ENCODE measurements around the gene NELFA.

The NELFA gene

GRCh38 chr4:1961563-1961962, 47.2 kb downstream of the NELFA start:
- DNase-seq = no peak

GRCh38 chr4:1961038-1961437, 47.7 kb downstream of the NELFA start:
- no peak for DNase-seq

GRCh38 chr4:1960170-1960825, 48.5 kb downstream of the NELFA start:
- DNase-seq = no peak

GRCh38 chr4:1959104-1959384, 49.7 kb downstream of the NELFA start:
- DNase-seq = no peak

GRCh38 chr4:1958276-1959103, 50.3 kb downstream of the NELFA start:
- no peak for DNase-seq

GRCh38 chr4:1956631-1957030, 52.1 kb downstream of the NELFA start:
- no peak for DNase-seq

- DNase-seq = no peak
These were observed 55.4 kb downstream of the NELFA start for GRCh38 chr4:1953335-1953734.

GRCh38 chr4:1952719-1953118, 56.1 kb downstream of the NELFA start:
- no peak for DNase-seq

GRCh38 chr4:1952058-1952700, 56.6 kb downstream of the NELFA start:
- no peak for DNase-seq

GRCh38 chr4:1950369-1950768, 58.4 kb downstream of the NELFA start:
- DNase-seq = no peak

- DNase-seq = no peak
These were observed 59.8 kb downstream of the NELFA start for GRCh38 chr4:1948892-1949436.

GRCh38 chr4:1948232-1948631, 60.5 kb downstream of the NELFA start:
- no peak for DNase-seq

- DNase-seq = no peak
These were observed 62.9 kb downstream of the NELFA start for GRCh38 chr4:1945912-1946311.

- DNase-seq = no peak
These were observed 63.5 kb downstream of the NELFA start for GRCh38 chr4:1945124-1945895.

- DNase-seq = no peak
These were observed 64.8 kb downstream of the NELFA start for GRCh38 chr4:1943928-1944327.

- DNase-seq = no peak
These were observed 68.2 kb downstream of the NELFA start for GRCh38 chr4:1940566-1940965.

GRCh38 chr4:1939664-1940509, 68.9 kb downstream of the NELFA start:
- no peak for DNase-seq

- no peak for DNase-seq
These were observed 70.7 kb downstream of the NELFA start for GRCh38 chr4:1938027-1938426.

- no peak for DNase-seq
These were observed 71.2 kb downstream of the NELFA start for GRCh38 chr4:1937550-1937949.

GRCh38 chr4:1933700-1934099, 75.1 kb downstream of the NELFA start:
- no peak for DNase-seq

- no peak for DNase-seq
These were observed 76.0 kb downstream of the NELFA start for GRCh38 chr4:1932736-1933135.
